PC-9 (cell line): Measurements from ENCODE around the gene TGM6. TPM values are rescaled to one million over a fixed set of nuclear protein-coding genes. Genes with fewer than 3 reads are reported as not detected.

Experiments used
- BruUV-seq: library from RNA; stranded (reverse); fragments of 400-500 nt; replicated peaks from 2 replicates; lab custom pipeline; 2021; lab: Mats Ljungman, UMichigan
- CTCF ChIA-PET: fragments of 300-600 bp; sonication (Branson Sonifier 250); formaldehyde crosslinking; loops from one replicate; lab custom pipeline; 2022; ENCODE audit warnings: antibody characterized with exemption; lab: Charles Lee
- POLR2A ChIA-PET: fragments of 300-600 bp; sonication (Branson Sonifier 250); formaldehyde crosslinking; loops from one replicate; lab custom pipeline; 2022; ENCODE audit warnings: antibody characterized with exemption; ENCODE audit not compliant: unreplicated experiment; lab: Charles Lee
- DNase-seq, 2 experiments: peaks; one replicate each; pipeline versions ENCODE4 v3.0.0 to v3.0.0-alpha.2; 2015 to 2022; ENCODE audit warnings: mixed read lengths in 1 of 2
- H2AFZ ChIP-seq: fragments of 200-600 bp; sonication (generic); 2 replicates; pipeline ENCODE4 v1.8.1; 2017; ENCODE audit warnings: antibody characterized with exemption
- H3F3A ChIP-seq: fragments of 200-600 bp; sonication (generic); 2 replicates; pipeline ENCODE4 v1.8.1; 2017; ENCODE audit warnings: antibody characterized with exemption, mild to moderate bottlenecking, low read depth; ENCODE audit not compliant: insufficient read depth
- H3K27ac ChIP-seq: fragments of 200-600 bp; sonication (generic); 2 replicates; pipeline ENCODE4 v1.6.1; 2016; ENCODE audit warnings: mixed run types
- H3K27me3 ChIP-seq: fragments of 200-600 bp; sonication (generic); 2 replicates; pipeline ENCODE4 v1.6.1; 2016; ENCODE audit warnings: low read depth, mixed run types; ENCODE audit not compliant: insufficient read depth
- H3K36me3 ChIP-seq: fragments of 200-600 bp; sonication (generic); 2 replicates; pipeline ENCODE4 v1.6.1; 2016; ENCODE audit warnings: low read depth, mixed run types
- H3K4me1 ChIP-seq: fragments of 200-600 bp; sonication (generic); replicated peaks from 2 replicates; pipeline ENCODE4 v1.6.1; 2016; ENCODE audit warnings: mixed run types; ENCODE audit not compliant: insufficient read depth
- H3K4me2 ChIP-seq: fragments of 200-600 bp; sonication (generic); 2 replicates; pipeline ENCODE4 v1.6.1; 2017; ENCODE audit warnings: mixed run types
- H3K4me3 ChIP-seq: fragments of 200-600 bp; sonication (generic); 2 replicates; pipeline ENCODE4 v1.6.1; 2016; ENCODE audit warnings: mixed run types
- H3K79me2 ChIP-seq: fragments of 200-600 bp; sonication (generic); 2 replicates; pipeline ENCODE4 v1.6.1; 2017; ENCODE audit warnings: low read depth, mixed run types
- H3K9me2 ChIP-seq: fragments of 200-600 bp; sonication (generic); 2 replicates; pipeline ENCODE4 v1.8.1; 2017; ENCODE audit warnings: mild to moderate bottlenecking; ENCODE audit not compliant: insufficient read depth
- H3K9me3 ChIP-seq: fragments of 200-600 bp; sonication (generic); 2 replicates; pipeline ENCODE4 v1.8.1; 2016; ENCODE audit warnings: low read depth; ENCODE audit not compliant: insufficient read depth
- H4K20me1 ChIP-seq: fragments of 200-600 bp; sonication (generic); 2 replicates; pipeline ENCODE4 v1.8.1; 2017; ENCODE audit not compliant: insufficient read depth
- EZH2 ChIP-seq: fragments of 200-600 bp; sonication (generic); IDR thresholded peaks from 2 replicates; pipeline ENCODE4 v1.8.0; 2017; ENCODE audit warnings: antibody characterized with exemption, low read depth
- intact Hi-C: fragments of 100-400 bp; cut with micrococcal nuclease; formaldehyde crosslinking; loops from one replicate; pipeline ENCODE4 v1.10.0; 2022; ENCODE audit not compliant: unreplicated experiment
- total RNA-seq: library from RNA; stranded (reverse); gene quantifications from 2 replicates; pipeline ENCODE4 v1.2.3, GENCODE V29; 2021
- TF ChIP-seq, protein P1 (sequence below): fragments of 200-600 bp; sonication (generic); conservative IDR thresholded peaks from 2 replicates; pipeline ENCODE4 v1.6.1; 2017; ENCODE audit warnings: mixed run types, antibody characterized with exemption, mild to moderate bottlenecking, moderate library complexity

Gene TGM6
- total RNA-seq, 1 experiment from 2014 or later = not detected

DNA sequence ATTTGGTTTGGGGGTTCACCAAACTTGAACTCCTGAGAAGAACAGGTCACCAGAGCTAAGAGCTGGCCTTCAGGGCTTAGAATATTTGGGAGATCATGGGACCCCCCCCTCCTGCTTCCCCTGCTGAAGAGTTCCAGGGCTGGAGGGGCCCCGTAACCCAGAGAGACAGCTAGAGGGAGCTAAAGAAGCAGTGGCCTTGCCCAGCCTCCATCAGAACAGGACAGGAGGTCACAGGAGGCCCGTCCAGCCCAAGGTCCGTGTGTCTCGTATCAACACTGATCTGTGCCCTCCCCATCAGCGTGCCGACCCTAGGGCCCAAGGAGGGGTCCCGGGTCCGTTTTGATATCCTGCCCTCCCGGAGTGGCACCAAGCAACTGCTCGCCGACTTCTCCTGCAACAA, 40.6 kb upstream of the TGM6 start:
- Histone ChIP-seq H3F3A (no peaks in the 10 kb centered on the region), H3K79me2 (no peaks in the 10 kb centered on the region), H4K20me1 (no peaks in the 10 kb centered on the region), H3K4me3 (no peak overlapping the region), H3K9me2 (no peaks in the 10 kb centered on the region), H3K4me2 (no peak overlapping the region), H3K27ac (no peak overlapping the region), H3K9me3 (no peaks in the 10 kb centered on the region), H2AFZ (no peak overlapping the region), H3K36me3 (no peaks in the 10 kb centered on the region), H3K4me1 (no peaks in the 10 kb centered on the region), H3K27me3 (no peaks in the 10 kb centered on the region)
- CTCF ChIA-PET = no interaction called here
- BruUV-seq = no TSS peak
- no peak for DNase-seq
- intact Hi-C loops = no loop called here
- TF ChIP-seq EZH2 = no peak
- TF ChIP-seq, protein P1, sequence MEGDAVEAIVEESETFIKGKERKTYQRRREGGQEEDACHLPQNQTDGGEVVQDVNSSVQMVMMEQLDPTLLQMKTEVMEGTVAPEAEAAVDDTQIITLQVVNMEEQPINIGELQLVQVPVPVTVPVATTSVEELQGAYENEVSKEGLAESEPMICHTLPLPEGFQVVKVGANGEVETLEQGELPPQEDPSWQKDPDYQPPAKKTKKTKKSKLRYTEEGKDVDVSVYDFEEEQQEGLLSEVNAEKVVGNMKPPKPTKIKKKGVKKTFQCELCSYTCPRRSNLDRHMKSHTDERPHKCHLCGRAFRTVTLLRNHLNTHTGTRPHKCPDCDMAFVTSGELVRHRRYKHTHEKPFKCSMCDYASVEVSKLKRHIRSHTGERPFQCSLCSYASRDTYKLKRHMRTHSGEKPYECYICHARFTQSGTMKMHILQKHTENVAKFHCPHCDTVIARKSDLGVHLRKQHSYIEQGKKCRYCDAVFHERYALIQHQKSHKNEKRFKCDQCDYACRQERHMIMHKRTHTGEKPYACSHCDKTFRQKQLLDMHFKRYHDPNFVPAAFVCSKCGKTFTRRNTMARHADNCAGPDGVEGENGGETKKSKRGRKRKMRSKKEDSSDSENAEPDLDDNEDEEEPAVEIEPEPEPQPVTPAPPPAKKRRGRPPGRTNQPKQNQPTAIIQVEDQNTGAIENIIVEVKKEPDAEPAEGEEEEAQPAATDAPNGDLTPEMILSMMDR = no peak
- POLR2A ChIA-PET = no interaction called here

DNA sequence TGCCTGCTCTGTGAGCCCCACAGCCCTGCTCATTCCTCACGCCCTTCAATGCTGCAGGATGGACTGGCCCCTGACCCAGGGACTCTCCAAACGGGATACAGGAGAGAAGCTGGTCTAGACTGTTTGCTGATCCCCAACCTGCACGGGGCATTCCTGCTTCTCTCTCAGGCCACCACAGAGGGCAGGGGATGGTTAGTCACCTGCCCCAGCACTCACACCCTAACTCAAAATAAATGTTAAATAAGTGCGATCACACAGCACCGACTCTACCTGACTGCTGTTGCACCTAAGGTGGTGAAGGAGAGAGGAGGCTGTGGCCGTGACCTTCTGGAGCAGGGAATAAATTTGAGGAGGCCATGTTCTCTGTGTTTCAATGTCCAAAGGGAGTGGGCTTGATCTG, 39.9 kb upstream of the TGM6 start:
- CTCF ChIA-PET = no interaction called here

DNA sequence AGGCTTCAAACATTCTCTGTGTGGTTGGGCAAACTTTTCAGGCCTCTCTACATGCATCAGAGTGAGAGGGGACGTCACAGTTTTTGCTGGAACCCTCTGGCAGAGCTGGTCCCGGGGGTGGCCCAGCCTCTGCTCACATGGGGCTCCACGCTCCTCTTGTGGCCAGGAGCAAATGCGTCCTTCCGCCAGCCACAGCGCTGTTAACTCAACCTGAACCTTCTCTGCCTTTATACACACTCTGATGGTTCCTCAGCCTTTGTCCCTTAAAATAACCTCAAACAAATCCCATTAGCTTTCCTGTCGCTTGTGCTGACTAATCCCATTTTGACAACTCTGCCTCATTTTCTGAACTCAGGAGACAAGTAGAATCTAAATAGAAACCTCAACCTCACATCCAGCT, 39.4 kb upstream of the TGM6 start:
- Histone ChIP-seq H3K27me3 (no peaks in the 10 kb centered on the region), H2AFZ (no peak overlapping the region), H3K4me1 (no peaks in the 10 kb centered on the region), H3K9me2 (no peaks in the 10 kb centered on the region), H3K36me3 (no peaks in the 10 kb centered on the region), H3K4me2 (no peak overlapping the region), H3F3A (no peaks in the 10 kb centered on the region), H3K9me3 (no peaks in the 10 kb centered on the region), H3K79me2 (no peaks in the 10 kb centered on the region), H3K4me3 (no peak overlapping the region), H4K20me1 (no peaks in the 10 kb centered on the region), H3K27ac (no peak overlapping the region)
- DNase-seq = no peak
- BruUV-seq = no TSS peak
- no peak for TF ChIP-seq EZH2
- TF ChIP-seq, protein P1 = no peak
- POLR2A ChIA-PET = no interaction called here
- intact Hi-C loops = no loop called here
- CTCF ChIA-PET = no interaction called here

More for the DNA sequence above, 39.9 kb upstream of the TGM6 start:
- H3K9me3 ChIP-seq = no peaks in the 10 kb centered on the region
- no peaks in the 10 kb centered on the region for H3K27me3 ChIP-seq
- no peaks in the 10 kb centered on the region for H4K20me1 ChIP-seq
- no peaks in the 10 kb centered on the region for H3K79me2 ChIP-seq
- no TSS peak for BruUV-seq
- H3K9me2 ChIP-seq = no peaks in the 10 kb centered on the region
- no peak overlapping the region for H3K4me2 ChIP-seq
- POLR2A ChIA-PET = no interaction called here
- H2AFZ ChIP-seq = no peak overlapping the region
- no peak for TF ChIP-seq EZH2
- TF ChIP-seq, protein P1 = no peak
- intact Hi-C loops = no loop called here
- no peaks in the 10 kb centered on the region for H3F3A ChIP-seq
- no peaks in the 10 kb centered on the region for H3K4me1 ChIP-seq
- no peak for DNase-seq
- no peak overlapping the region for H3K4me3 ChIP-seq
- no peak overlapping the region for H3K27ac ChIP-seq
- no peaks in the 10 kb centered on the region for H3K36me3 ChIP-seq
